GM12872 (cell line): ENCODE results near the gene TEX2.

ENCODE experiments used
- CTCF ChIP-seq: IDR thresholded peaks from 3 replicates; pipeline ENCODE4 v1.5.1; 2011; ENCODE audit warnings: low read depth, mild to moderate bottlenecking, low read length, moderate library complexity; ENCODE audit not compliant: insufficient read depth

Gene TEX2

GRCh38 chr17:64243340-64243739 lies 19.7 kb downstream of the TEX2 start:
- TF ChIP-seq CTCF: no peak

- TF ChIP-seq CTCF: no peak
Measured at GRCh38 chr17:64242633-64243032, 20.4 kb downstream of the TEX2 start.

GRCh38 chr17:64240741-64241347 lies 22.2 kb downstream of the TEX2 start:
- no peak for TF ChIP-seq CTCF

- TF ChIP-seq CTCF: no peak
Measured at GRCh38 chr17:64240261-64240740, 22.8 kb downstream of the TEX2 start.

- TF ChIP-seq CTCF: peak; percentile 37; the same call in 2 of the 3 replicates
Measured at GRCh38 chr17:64236827-64237403, 26.1 kb downstream of the TEX2 start.

- no peak for TF ChIP-seq CTCF
Measured at GRCh38 chr17:64234961-64235360, 28.1 kb downstream of the TEX2 start.

GRCh38 chr17:64232466-64233262 lies 30.4 kb downstream of the TEX2 start:
- TF ChIP-seq CTCF: no peak
